ENCODE measurements around the gene SS18.
"Not testable (repeated sequence)": the region's sequence is repeated elsewhere in the genome, so short reads cannot be mapped to it uniquely, and the experiment has no call there.

SS18 gene, protein sequence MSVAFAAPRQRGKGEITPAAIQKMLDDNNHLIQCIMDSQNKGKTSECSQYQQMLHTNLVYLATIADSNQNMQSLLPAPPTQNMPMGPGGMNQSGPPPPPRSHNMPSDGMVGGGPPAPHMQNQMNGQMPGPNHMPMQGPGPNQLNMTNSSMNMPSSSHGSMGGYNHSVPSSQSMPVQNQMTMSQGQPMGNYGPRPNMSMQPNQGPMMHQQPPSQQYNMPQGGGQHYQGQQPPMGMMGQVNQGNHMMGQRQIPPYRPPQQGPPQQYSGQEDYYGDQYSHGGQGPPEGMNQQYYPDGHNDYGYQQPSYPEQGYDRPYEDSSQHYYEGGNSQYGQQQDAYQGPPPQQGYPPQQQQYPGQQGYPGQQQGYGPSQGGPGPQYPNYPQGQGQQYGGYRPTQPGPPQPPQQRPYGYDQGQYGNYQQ

DNA sequence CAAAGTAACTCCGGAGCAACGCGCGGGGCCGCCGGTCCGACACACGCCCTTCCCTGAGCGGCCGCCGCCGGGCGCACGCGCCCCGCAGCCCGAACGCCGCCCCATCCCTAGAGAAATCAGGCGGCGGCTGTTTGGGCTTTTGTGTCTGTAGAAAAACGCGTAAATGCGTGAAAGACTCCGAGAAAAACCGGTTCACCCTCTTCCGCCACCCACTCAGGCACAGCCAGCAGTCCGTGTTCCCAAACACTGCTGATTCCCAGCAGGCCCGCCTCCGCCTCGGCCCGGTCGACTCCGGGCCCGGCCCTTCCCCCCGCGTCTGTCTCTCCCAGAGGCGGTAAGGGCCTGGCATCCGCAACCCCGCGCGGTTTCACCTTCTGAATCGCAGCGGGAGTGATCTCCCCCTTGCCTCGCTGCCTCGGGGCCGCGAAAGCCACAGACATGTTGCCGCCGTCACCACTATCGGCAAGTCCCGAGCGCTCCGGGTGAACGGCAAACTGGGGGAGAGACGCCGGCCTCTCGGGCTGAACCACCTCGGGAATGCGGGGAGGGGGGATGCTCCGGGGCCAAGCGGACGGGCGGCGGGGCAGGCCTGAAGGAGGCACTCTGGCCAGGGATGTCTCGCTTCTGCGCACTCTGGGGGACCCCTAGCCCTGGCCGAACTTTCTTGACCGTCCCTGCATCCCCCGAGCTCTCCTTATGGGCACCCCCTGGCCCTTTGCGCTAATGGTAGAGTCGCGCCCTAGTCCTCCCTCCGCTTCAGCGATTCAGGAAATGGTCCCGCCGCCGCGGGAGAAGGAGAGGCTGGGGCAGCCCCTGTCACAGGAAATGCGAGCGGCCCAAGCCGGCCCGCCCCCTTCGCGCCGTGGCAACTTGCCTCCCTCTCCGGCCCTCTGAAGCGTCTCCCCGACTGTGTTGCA is at the start of gene SS18:
Gene SS18 (minus strand): TSS at position 484 of the 917 bp plus-strand sequence. CDS start 44 bp downstream, at position 440.
- Histone ChIP-seq H3K27me3 (ENCODE audit: insufficient read depth, low read length) (peaks cover 2% of the 10 kb centered on the region), H3K4me1 (ENCODE audit: insufficient read depth, low read length) (peaks cover 17% of the 10 kb centered on the region), H3K4me3 (ENCODE audit: low read length) (peak within 1 kb of the TSS; percentile 87), H2AFZ (ENCODE audit: low read depth, low read length) (peak within 1 kb of the TSS; percentile 78), H3K9me3 (ENCODE audit: low read length) (no peaks in the 10 kb centered on the region), H3K36me3 (ENCODE audit: insufficient read depth, low read length) (peaks cover 17% of the 10 kb centered on the region)

DNA sequence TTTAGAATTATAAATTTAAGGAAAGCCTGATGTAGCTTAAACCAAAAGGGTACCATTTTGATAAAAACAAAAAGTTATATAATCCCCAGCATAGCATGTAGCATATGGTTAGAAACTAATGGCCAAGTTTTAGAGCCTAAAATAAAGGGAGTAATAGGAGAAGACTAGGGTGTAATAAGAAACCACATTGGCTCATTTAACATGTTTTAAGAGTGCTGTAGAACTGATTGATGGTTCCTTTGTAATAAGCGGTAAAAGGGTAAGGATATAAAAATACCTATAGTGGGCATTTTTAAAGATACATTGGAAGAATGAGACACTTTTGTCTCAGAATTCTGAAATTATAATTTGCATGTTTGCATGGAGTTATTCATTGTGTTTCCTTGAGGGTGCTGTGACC is 45.1 kb upstream of the SS18 start:
- Histone ChIP-seq H3K4me1 (ENCODE audit: insufficient read depth, low read length) (no peaks in the 10 kb centered on the region), H2AFZ (ENCODE audit: low read depth, low read length) (no peak overlapping the region)

DNA sequence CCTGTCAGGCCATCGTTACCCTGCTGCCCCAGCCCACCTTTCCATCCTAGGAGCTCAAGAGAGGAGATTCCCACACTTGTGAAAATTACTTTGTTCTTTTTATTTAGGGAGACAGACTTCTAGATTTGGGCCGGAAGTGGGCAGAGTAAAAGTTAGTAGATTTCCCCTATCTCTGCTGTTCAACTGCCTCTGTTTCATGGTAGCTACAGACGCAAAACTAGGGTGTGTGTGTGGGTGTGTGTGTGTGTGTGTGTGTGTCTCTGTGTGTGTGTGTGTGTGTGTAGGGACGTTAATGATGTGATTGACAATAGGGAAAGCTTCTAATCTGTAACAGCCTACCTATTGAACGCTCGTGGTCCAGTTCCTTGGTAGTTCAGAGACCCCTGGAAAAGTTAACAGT is 43.7 kb upstream of the SS18 start:
- Histone ChIP-seq H3K36me3 (ENCODE audit: insufficient read depth, low read length) (no peaks in the 10 kb centered on the region), H3K9me3 (ENCODE audit: low read length) (no peaks in the 10 kb centered on the region), H2AFZ (ENCODE audit: low read depth, low read length) (no peak overlapping the region), H3K4me1 (ENCODE audit: insufficient read depth, low read length) (no peaks in the 10 kb centered on the region), H3K4me3 (ENCODE audit: low read length) (no peak overlapping the region), H3K27me3 (ENCODE audit: insufficient read depth, low read length) (no peaks in the 10 kb centered on the region)

More for the DNA sequence above, 45.1 kb upstream of the SS18 start:
- H3K36me3 ChIP-seq (ENCODE audit: insufficient read depth, low read length) = no peaks in the 10 kb centered on the region
- no peaks in the 10 kb centered on the region for H3K9me3 ChIP-seq (ENCODE audit: low read length)
- no peaks in the 10 kb centered on the region for H3K27me3 ChIP-seq (ENCODE audit: insufficient read depth, low read length)
- no peak overlapping the region for H3K4me3 ChIP-seq (ENCODE audit: low read length)

DNA sequence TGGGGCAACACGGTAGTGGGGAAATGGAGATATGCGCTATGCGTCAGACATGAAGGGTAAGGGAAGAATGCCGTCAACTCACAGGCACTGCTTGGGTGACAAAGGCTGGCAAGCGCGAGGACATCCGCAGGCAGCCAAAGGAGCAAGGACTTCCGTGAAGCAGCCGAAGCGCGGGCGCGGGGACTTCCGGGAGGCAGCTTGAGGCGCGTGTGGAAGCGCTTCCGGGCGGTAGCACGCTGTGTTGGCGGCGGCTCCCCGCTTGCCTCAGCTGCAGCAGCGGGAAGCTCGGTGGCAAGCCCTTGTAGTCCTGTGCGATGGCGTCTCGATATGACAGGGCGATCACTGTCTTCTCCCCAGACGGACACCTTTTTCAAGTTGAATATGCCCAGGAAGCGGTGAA is 43.2 kb upstream of the SS18 start, which contains the start of gene PSMA8:
Gene PSMA8 (plus strand): TSS at position 218 of the 400 bp plus-strand sequence. CDS start 97 bp downstream, at position 315.
- H3K4me3 ChIP-seq (ENCODE audit: low read length) = no peak within 1 kb of the TSS
- no peak within 1 kb of the TSS for H2AFZ ChIP-seq (ENCODE audit: low read depth, low read length)
- no peaks in the 10 kb centered on the region for H3K9me3 ChIP-seq (ENCODE audit: low read length)
- H3K4me1 ChIP-seq (ENCODE audit: insufficient read depth, low read length) = no peaks in the 10 kb centered on the region
- H3K27me3 ChIP-seq (ENCODE audit: insufficient read depth, low read length) = no peaks in the 10 kb centered on the region
- no peaks in the 10 kb centered on the region for H3K36me3 ChIP-seq (ENCODE audit: insufficient read depth, low read length)

DNA sequence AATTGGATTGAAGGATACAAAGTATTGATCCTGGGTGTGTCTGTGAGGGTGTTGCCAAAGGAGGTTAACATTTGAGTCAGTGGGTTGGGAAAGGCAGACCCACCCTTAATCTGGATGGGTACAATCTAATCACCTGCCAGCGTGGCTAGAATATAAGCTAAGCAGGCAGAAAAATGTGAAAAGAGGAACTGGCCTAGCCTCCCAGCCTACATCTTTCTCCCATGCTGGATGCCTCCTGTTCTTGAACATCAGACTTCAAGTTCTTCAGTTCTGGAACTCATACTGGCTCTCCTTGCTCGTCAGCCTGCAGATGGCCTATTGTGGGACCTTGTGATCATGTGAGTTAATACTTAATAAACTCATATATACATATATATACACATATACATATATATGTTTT is 37.8 kb upstream of the SS18 start:
- not testable (repeated sequence) for H2AFZ ChIP-seq (ENCODE audit: low read depth, low read length); H3K4me3 ChIP-seq (ENCODE audit: low read length); H3K4me1 ChIP-seq (ENCODE audit: insufficient read depth, low read length); H3K36me3 ChIP-seq (ENCODE audit: insufficient read depth, low read length); H3K27me3 ChIP-seq (ENCODE audit: insufficient read depth, low read length); H3K9me3 ChIP-seq (ENCODE audit: low read length)

DNA sequence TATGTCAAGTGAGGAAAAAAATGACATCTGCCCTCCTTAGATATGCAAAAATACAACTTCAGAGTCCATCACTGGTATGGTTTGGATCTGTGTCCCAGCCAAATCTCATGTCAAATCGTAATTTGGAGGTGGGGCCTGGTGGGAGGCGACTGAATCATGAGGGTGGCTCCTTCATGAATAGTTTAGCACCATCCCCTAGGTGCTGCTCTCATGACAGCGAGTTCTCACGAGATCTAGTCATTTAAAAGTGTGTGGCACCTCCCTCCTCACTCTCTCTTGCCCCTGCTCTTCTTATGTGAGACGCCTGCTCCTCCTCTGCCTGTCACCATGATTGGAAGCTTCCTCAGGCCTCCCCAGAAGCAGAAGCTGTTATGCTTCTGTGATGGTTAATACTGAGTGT is 37.4 kb upstream of the SS18 start:
- H3K36me3 ChIP-seq (ENCODE audit: insufficient read depth, low read length) = no peaks in the 10 kb centered on the region
- H3K9me3 ChIP-seq (ENCODE audit: low read length) = no peaks in the 10 kb centered on the region
- no peaks in the 10 kb centered on the region for H3K4me1 ChIP-seq (ENCODE audit: insufficient read depth, low read length)
- H3K27me3 ChIP-seq (ENCODE audit: insufficient read depth, low read length) = no peaks in the 10 kb centered on the region
- no peak overlapping the region for H3K4me3 ChIP-seq (ENCODE audit: low read length)
- no peak overlapping the region for H2AFZ ChIP-seq (ENCODE audit: low read depth, low read length)

DNA sequence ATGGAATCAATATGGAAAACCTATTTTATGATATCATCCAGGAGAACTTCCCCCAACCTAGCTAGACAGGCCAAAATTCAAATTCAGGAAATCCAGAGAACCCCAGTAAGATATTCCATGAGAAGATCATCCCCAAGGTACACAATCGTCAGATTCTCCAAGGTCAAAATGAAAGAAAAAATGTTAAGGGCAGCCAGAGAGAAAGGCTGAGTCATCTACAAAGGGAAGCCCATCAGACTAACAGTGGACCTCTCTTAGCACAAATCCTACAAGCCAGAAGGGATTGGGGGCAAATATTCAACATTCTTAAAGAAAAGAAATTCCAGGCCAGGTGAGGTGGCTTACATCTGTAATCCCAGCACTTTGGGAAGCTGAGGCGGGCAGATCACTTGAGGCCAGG is 31.6 kb upstream of the SS18 start:
- H3K4me1 ChIP-seq (ENCODE audit: insufficient read depth, low read length); H3K9me3 ChIP-seq (ENCODE audit: low read length); H3K27me3 ChIP-seq (ENCODE audit: insufficient read depth, low read length); H3K4me3 ChIP-seq (ENCODE audit: low read length); H2AFZ ChIP-seq (ENCODE audit: low read depth, low read length); H3K36me3 ChIP-seq (ENCODE audit: insufficient read depth, low read length): not testable (repeated sequence)

DNA sequence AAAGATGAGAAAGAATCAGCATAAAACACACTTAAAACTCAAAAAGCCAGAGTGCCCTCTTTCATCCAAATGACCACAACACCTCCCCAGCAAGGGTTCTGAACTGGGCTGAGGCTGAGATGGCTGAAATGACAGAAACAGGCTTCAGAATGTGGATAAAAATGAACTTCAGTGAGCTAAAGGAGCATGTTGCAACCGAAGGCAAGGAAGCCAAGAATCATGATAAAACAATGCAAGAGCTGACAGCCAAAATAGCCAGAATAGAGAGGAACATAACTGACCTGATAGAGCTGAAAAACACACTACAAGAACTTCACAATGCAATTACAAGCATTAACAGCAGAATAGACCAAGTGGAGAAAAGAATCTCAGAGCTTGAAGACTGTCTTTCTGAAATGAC is 31.1 kb upstream of the SS18 start:
- no peaks in the 10 kb centered on the region for H3K9me3 ChIP-seq (ENCODE audit: low read length)
- no peaks in the 10 kb centered on the region for H3K27me3 ChIP-seq (ENCODE audit: insufficient read depth, low read length)
- no peak overlapping the region for H3K4me3 ChIP-seq (ENCODE audit: low read length)
- H3K4me1 ChIP-seq (ENCODE audit: insufficient read depth, low read length) = no peaks in the 10 kb centered on the region
- no peak overlapping the region for H2AFZ ChIP-seq (ENCODE audit: low read depth, low read length)
- no peaks in the 10 kb centered on the region for H3K36me3 ChIP-seq (ENCODE audit: insufficient read depth, low read length)

DNA sequence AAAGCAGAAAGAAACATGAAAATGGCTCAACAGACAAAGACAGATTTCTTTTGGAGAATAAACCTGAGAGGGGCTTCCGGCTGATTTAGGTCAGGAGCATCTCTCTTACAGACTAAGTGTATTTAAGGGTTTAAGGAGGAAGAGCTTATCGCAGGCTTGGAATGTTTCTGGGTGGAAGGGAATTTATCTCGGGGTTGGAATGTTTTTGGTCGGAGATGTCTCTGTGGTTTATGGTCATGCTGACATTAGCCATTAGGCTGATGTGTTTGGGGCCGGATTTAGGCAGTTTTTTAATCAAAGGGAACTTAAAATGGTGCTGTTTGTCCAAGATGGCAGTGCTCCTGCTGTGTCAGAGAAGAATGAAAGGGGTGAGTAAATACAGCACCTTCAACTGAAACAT is 28.8 kb upstream of the SS18 start:
- H3K9me3 ChIP-seq (ENCODE audit: low read length) = no peaks in the 10 kb centered on the region
- no peaks in the 10 kb centered on the region for H3K4me1 ChIP-seq (ENCODE audit: insufficient read depth, low read length)
- no peak overlapping the region for H3K4me3 ChIP-seq (ENCODE audit: low read length)
- no peaks in the 10 kb centered on the region for H3K36me3 ChIP-seq (ENCODE audit: insufficient read depth, low read length)
- no peak overlapping the region for H2AFZ ChIP-seq (ENCODE audit: low read depth, low read length)
- H3K27me3 ChIP-seq (ENCODE audit: insufficient read depth, low read length) = no peaks in the 10 kb centered on the region

DNA sequence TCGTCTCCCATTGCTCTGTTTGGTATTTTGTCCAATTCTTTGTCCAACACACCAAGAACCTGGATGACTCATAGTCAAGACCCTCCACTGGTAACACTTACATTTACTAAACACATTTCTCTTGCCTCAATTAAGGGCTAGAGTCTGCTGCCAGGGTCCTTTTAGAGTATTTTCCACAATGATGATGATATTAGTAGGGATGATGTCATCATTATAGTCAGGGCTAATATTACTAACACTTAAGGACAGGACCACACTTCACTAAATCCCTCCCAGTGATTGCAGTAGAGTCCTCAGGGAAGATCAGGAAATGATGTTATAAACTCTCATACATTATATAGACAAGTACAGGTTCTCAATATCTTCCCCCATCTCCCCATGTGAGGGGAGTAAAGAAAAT is 13.6 kb upstream of the SS18 start:
- Histone ChIP-seq H3K9me3 (ENCODE audit: low read length) (no peaks in the 10 kb centered on the region), H3K36me3 (ENCODE audit: insufficient read depth, low read length) (no peaks in the 10 kb centered on the region), H2AFZ (ENCODE audit: low read depth, low read length) (no peak overlapping the region), H3K4me3 (ENCODE audit: low read length) (no peak overlapping the region), H3K4me1 (ENCODE audit: insufficient read depth, low read length) (no peaks in the 10 kb centered on the region), H3K27me3 (ENCODE audit: insufficient read depth, low read length) (no peaks in the 10 kb centered on the region)

DNA sequence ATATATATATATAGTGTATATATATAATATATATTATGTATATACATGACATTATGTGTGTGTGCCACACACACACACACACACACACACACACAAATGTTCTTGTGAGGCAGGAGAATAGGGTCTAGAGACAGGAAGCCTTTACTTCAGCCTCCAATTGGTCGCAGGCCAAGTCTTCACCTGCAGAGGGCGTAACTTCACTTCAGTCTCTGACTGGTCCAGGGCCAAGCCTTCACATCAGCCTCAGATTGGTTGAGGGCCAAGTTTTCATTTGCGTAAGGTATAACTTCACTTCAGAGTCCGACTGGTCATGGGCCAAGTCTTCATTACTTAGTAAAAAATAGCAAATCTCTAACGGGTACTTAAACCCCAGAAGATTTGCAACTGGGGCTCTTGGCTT is 13.2 kb upstream of the SS18 start:
- Histone ChIP-seq H3K4me1 (ENCODE audit: insufficient read depth, low read length) (no peaks in the 10 kb centered on the region), H3K27me3 (ENCODE audit: insufficient read depth, low read length) (no peaks in the 10 kb centered on the region), H3K36me3 (ENCODE audit: insufficient read depth, low read length) (no peaks in the 10 kb centered on the region), H3K4me3 (ENCODE audit: low read length) (no peak overlapping the region), H3K9me3 (ENCODE audit: low read length) (no peaks in the 10 kb centered on the region), H2AFZ (ENCODE audit: low read depth, low read length) (no peak overlapping the region)

DNA sequence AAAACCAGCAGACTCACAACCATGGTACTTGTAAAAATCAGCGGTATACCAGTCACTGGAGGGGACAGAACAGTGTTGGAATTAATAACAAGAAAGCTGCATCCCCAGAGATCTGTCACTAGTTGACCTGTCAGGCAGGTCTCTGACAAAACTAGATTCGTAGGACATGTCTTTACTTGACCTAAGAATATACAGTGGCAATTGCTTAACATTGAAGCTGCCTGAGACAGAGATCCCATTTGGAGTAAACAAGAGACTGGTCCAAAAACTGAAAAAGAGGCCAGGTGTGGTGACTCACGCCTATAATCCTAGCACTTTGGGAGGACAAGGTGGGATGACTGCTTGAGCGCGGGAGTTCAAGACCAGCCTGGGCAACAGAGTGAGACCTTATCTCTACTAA is 7.2 kb upstream of the SS18 start:
- no peaks in the 10 kb centered on the region for H3K4me1 ChIP-seq (ENCODE audit: insufficient read depth, low read length)
- no peak overlapping the region for H2AFZ ChIP-seq (ENCODE audit: low read depth, low read length)
- H3K4me3 ChIP-seq (ENCODE audit: low read length) = no peak overlapping the region
- peaks cover 2% of the 10 kb centered on the region for H3K27me3 ChIP-seq (ENCODE audit: insufficient read depth, low read length)
- no peaks in the 10 kb centered on the region for H3K9me3 ChIP-seq (ENCODE audit: low read length)
- H3K36me3 ChIP-seq (ENCODE audit: insufficient read depth, low read length) = no peaks in the 10 kb centered on the region

DNA sequence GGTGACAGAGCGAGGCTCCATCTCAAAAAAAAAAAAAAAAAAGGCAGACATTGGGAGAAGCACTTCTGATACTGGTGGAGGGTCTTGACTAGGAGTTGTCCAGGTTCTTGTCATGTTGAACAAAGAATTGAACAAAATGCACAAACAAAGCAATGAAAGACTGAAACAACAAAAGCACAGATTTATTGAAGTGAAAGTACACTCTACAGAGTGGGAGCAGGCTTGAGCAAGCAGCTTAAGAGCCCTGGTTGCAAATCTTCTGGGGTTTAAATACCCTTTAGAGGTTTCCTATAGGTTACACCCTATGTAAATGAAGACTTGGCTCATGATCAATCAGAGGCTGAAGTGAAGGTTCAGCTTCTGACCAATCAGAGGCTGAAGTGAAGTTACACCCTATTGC is 6.4 kb upstream of the SS18 start:
- no peaks in the 10 kb centered on the region for H3K36me3 ChIP-seq (ENCODE audit: insufficient read depth, low read length)

More for the DNA sequence above, 6.4 kb upstream of the SS18 start:
- Histone ChIP-seq H3K9me3 (ENCODE audit: low read length) (no peaks in the 10 kb centered on the region), H3K4me3 (ENCODE audit: low read length) (no peak overlapping the region), H3K27me3 (ENCODE audit: insufficient read depth, low read length) (peaks cover 2% of the 10 kb centered on the region), H2AFZ (ENCODE audit: low read depth, low read length) (no peak overlapping the region), H3K4me1 (ENCODE audit: insufficient read depth, low read length) (no peaks in the 10 kb centered on the region)
